ENCODE measurements around the gene PKN3. TPM values are rescaled to one million over a fixed set of nuclear protein-coding genes. Genes with fewer than 3 reads are reported as not detected.

Gene PKN3
- total and polyA plus RNA-seq, 2 of the 13 experiments (the other 11 are each of a cell fraction or from before 2014, with no cell fraction given) = 10.5 to 13.2 TPM

DNA sequence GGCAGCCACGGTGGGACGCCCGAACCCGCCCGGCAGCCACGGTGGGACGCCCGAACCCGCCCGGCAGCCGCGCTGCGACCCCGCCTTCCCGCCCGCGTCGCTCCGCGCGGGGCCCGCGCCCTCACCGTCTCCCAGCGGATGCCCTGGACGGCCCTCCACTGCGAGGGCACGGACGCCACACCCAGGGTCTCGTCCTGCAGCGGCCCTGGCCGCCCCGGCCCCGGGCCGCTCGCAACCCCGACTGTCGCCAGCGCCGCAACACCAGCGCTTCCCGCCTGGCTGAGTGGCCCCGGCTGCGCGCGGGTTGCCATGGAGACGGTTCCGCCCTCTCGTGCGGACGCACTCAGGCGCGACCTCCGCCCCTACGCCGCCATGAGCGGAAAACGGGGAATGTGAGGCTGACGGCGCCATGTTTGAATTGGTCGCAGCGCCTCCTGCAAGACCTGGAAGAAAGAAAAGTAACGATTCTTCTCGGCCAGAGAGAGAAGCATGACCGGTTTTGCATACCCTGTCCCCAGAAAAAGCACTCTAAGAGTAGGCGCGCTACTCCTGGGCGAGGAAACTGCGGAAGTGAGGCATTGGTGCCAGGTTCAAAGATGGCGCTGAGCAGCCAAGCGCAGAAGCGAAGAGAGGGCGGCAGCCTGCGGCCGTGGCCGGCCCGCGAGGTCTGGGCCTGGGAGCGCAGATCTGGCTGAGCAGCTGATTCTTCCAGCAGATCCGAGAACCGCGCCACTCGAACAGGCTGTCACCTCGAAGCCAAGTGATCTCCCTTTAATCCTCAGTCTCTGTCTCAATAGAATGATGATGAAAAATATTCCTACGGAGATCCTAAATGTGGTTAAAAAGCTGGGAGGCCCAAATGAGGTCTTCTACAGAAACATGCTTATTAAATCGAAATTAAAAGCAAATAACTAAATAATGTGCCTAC, 45.6 kb upstream of the PKN3 start, which contains the start of gene DYNC2I2 (continued):
- TF ChIP-seq, protein P1, sequence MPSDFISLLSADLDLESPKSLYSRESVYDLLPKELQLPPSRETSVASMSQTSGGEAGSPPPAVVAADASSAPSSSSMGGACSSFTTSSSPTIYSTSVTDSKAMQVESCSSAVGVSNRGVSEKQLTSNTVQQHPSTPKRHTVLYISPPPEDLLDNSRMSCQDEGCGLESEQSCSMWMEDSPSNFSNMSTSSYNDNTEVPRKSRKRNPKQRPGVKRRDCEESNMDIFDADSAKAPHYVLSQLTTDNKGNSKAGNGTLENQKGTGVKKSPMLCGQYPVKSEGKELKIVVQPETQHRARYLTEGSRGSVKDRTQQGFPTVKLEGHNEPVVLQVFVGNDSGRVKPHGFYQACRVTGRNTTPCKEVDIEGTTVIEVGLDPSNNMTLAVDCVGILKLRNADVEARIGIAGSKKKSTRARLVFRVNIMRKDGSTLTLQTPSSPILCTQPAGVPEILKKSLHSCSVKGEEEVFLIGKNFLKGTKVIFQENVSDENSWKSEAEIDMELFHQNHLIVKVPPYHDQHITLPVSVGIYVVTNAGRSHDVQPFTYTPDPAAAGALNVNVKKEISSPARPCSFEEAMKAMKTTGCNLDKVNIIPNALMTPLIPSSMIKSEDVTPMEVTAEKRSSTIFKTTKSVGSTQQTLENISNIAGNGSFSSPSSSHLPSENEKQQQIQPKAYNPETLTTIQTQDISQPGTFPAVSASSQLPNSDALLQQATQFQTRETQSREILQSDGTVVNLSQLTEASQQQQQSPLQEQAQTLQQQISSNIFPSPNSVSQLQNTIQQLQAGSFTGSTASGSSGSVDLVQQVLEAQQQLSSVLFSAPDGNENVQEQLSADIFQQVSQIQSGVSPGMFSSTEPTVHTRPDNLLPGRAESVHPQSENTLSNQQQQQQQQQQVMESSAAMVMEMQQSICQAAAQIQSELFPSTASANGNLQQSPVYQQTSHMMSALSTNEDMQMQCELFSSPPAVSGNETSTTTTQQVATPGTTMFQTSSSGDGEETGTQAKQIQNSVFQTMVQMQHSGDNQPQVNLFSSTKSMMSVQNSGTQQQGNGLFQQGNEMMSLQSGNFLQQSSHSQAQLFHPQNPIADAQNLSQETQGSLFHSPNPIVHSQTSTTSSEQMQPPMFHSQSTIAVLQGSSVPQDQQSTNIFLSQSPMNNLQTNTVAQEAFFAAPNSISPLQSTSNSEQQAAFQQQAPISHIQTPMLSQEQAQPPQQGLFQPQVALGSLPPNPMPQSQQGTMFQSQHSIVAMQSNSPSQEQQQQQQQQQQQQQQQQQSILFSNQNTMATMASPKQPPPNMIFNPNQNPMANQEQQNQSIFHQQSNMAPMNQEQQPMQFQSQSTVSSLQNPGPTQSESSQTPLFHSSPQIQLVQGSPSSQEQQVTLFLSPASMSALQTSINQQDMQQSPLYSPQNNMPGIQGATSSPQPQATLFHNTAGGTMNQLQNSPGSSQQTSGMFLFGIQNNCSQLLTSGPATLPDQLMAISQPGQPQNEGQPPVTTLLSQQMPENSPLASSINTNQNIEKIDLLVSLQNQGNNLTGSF (CRISPR knock-in tag; IDR thresholded peaks at IDR 0.05) = peak; percentile 62
- TF ChIP-seq EZH2 (conservative IDR thresholded peaks at IDR 0.05; ENCODE audit: low read depth, low read length) (no peak), MIER3 (CRISPR knock-in tag; IDR thresholded peaks at IDR 0.05; ENCODE audit: borderline replicate concordance) (no peak), PHF8 (CRISPR knock-in tag; IDR thresholded peaks at IDR 0.05) (peak; percentile 83), SP1 (IDR thresholded peaks at IDR 0.05) (no peak), SP1 (CRISPR knock-in tag; IDR thresholded peaks at IDR 0.05) (peak; percentile 76), HOXA5 (CRISPR knock-in tag; IDR thresholded peaks at IDR 0.05) (peak; percentile 88; the same call in 1 of the 2 replicates), BHLHE40 (IDR thresholded peaks at IDR 0.05; ENCODE audit: low read length) (peak; percentile 83), IRF2 (CRISPR knock-in tag; IDR thresholded peaks at IDR 0.05) (peak; percentile 73; the same call in 1 of the 2 replicates), SRF (IDR thresholded peaks at IDR 0.05; ENCODE audit: low read depth, low read length) (no peak)
- TF ChIP-seq, protein P2, sequence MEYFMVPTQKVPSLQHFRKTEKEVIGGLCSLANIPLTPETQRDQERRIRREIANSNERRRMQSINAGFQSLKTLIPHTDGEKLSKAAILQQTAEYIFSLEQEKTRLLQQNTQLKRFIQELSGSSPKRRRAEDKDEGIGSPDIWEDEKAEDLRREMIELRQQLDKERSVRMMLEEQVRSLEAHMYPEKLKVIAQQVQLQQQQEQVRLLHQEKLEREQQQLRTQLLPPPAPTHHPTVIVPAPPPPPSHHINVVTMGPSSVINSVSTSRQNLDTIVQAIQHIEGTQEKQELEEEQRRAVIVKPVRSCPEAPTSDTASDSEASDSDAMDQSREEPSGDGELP (IDR thresholded peaks at IDR 0.05; ENCODE audit: borderline replicate concordance, low read depth) = peak; percentile 61; the same call in 1 of the 2 replicates
- TF ChIP-seq, protein P3, sequence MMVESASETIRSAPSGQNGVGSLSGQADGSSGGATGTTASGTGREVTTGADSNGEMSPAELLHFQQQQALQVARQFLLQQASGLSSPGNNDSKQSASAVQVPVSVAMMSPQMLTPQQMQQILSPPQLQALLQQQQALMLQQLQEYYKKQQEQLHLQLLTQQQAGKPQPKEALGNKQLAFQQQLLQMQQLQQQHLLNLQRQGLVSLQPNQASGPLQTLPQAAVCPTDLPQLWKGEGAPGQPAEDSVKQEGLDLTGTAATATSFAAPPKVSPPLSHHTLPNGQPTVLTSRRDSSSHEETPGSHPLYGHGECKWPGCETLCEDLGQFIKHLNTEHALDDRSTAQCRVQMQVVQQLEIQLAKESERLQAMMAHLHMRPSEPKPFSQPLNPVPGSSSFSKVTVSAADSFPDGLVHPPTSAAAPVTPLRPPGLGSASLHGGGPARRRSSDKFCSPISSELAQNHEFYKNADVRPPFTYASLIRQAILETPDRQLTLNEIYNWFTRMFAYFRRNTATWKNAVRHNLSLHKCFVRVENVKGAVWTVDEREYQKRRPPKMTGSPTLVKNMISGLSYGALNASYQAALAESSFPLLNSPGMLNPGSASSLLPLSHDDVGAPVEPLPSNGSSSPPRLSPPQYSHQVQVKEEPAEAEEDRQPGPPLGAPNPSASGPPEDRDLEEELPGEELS (CRISPR knock-in tag; IDR thresholded peaks at IDR 0.05) = 0 out of 2 replicates have a peak, but pooled peaks have one; percentile 19
- TF ChIP-seq, protein P4, sequence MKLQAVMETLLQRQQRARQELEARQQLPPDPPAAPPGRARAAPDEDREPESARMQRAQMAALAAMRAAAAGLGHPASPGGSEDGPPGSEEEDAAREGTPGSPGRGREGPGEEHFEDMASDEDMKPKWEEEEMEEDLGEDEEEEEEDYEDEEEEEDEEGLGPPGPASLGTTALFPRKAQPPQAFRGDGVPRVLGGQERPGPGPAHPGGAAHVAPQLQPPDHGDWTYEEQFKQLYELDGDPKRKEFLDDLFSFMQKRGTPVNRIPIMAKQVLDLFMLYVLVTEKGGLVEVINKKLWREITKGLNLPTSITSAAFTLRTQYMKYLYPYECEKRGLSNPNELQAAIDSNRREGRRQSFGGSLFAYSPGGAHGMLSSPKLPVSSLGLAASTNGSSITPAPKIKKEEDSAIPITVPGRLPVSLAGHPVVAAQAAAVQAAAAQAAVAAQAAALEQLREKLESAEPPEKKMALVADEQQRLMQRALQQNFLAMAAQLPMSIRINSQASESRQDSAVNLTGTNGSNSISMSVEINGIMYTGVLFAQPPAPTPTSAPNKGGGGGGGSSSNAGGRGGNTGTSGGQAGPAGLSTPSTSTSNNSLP (IDR thresholded peaks at IDR 0.05; ENCODE audit: low read depth, low read length) = no peak
- TF ChIP-seq, protein P5, sequence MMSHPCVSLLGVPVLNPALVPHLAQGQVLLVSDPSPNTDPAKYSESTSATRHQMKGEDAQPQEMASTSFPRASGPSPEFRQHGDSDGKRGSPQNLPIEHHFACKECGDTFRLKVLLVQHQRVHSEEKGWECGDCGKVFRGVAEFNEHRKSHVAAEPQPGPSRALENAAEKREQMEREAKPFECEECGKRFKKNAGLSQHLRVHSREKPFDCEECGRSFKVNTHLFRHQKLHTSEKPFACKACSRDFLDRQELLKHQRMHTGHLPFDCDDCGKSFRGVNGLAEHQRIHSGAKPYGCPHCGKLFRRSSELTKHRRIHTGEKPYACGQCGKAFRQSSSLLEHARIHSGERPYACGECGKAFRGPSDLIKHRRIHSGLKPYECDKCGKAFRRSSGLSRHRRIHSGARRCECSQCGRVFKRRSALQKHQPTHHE (CRISPR knock-in tag; IDR thresholded peaks at IDR 0.05; ENCODE audit: borderline replicate concordance) = peak; percentile 74
- TF ChIP-seq, protein P6, sequence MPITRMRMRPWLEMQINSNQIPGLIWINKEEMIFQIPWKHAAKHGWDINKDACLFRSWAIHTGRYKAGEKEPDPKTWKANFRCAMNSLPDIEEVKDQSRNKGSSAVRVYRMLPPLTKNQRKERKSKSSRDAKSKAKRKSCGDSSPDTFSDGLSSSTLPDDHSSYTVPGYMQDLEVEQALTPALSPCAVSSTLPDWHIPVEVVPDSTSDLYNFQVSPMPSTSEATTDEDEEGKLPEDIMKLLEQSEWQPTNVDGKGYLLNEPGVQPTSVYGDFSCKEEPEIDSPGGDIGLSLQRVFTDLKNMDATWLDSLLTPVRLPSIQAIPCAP (CRISPR knock-in tag; IDR thresholded peaks at IDR 0.05; ENCODE audit: low read depth) = 0 out of 2 replicates have a peak, but pooled peaks have one; percentile 72
- TF ChIP-seq, protein P7, sequence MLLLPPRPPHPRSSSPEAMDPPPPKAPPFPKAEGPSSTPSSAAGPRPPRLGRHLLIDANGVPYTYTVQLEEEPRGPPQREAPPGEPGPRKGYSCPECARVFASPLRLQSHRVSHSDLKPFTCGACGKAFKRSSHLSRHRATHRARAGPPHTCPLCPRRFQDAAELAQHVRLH (CRISPR knock-in tag; IDR thresholded peaks at IDR 0.05; ENCODE audit: borderline replicate concordance, low read depth) = peak; percentile 64; the same call in 1 of the 2 replicates
